MCF 10A (cell line): ENCODE measurements around the gene METAP1. TPM values are rescaled to one million over a fixed set of nuclear protein-coding genes. Genes with fewer than 3 reads are reported as not detected.

Experiments used
- BruUV-seq: library from RNA; stranded (reverse); fragments of 400-500 nt; replicated peaks from 2 replicates; lab custom pipeline; 2021; lab: Mats Ljungman, UMichigan
- CTCF ChIA-PET: fragments of 300-600 bp; sonication (Branson Sonifier 250); formaldehyde crosslinking; extraction: SDS; loops from one replicate; lab custom pipeline; 2021; ENCODE audit warnings: antibody characterized with exemption, inconsistent platforms; lab: Yijun Ruan, JAX
- POLR2A ChIA-PET: fragments of 300-600, 350-650 bp; sonication (Branson Sonifier 250); formaldehyde crosslinking; extraction: SDS; loops from one replicate; lab custom pipeline; 2020; ENCODE audit warnings: antibody characterized with exemption, inconsistent platforms; lab: Yijun Ruan, JAX
- DNase-seq: peaks from one replicate; pipeline ENCODE4 v3.0.0-alpha.2; 2018; ENCODE audit not compliant: unreplicated experiment
- H3K27ac Mint-ChIP-seq: one replicate; pipeline ENCODE4 v1.8.0; 2022; ENCODE audit warnings: mild to moderate bottlenecking, low read depth, mixed read lengths; ENCODE audit not compliant: unreplicated experiment
- H3K27me3 Mint-ChIP-seq: one replicate; pipeline ENCODE4 v1.8.0; 2022; ENCODE audit warnings: mixed read lengths; ENCODE audit not compliant: insufficient read depth, unreplicated experiment
- H3K36me3 Mint-ChIP-seq: one replicate; pipeline ENCODE4 v1.8.0; 2022; ENCODE audit warnings: mild to moderate bottlenecking, moderate library complexity, mixed read lengths; ENCODE audit not compliant: insufficient read depth, unreplicated experiment
- H3K4me1 Mint-ChIP-seq: one replicate; pipeline ENCODE4 v1.8.0; 2022; ENCODE audit warnings: mixed read lengths; ENCODE audit not compliant: insufficient read depth, unreplicated experiment
- H3K4me3 Mint-ChIP-seq: one replicate; pipeline ENCODE4 v1.8.0; 2022; ENCODE audit warnings: mild to moderate bottlenecking, moderate library complexity, mixed read lengths; ENCODE audit not compliant: unreplicated experiment
- H3K9me3 Mint-ChIP-seq: one replicate; pipeline ENCODE4 v1.8.0; 2022; ENCODE audit warnings: mixed read lengths; ENCODE audit not compliant: unreplicated experiment
- CTCF ChIP-seq: fragments of 200-600 bp; IDR thresholded peaks from one replicate; pipeline ENCODE4 v1.8.0; 2022; ENCODE audit warnings: antibody characterized with exemption, mild to moderate bottlenecking; ENCODE audit not compliant: unreplicated experiment
- intact Hi-C: fragments of 100-400 bp; cut with micrococcal nuclease; formaldehyde crosslinking; loops from 2 replicates; pipeline ENCODE4 v1.14.1; 2022
- total RNA-seq: library from RNA; stranded (reverse); gene quantifications from 2 replicates; pipeline ENCODE4 v1.2.3, GENCODE V29; 2022

The METAP1 gene
- total RNA-seq, 1 experiment from 2014 or later = 61.4 TPM

GRCh38 chr4:99067617-99068016, 72.1 kb downstream of the METAP1 start:
- Mint-ChIP-seq H3K4me1 (no peaks in the 10 kb centered on the region), H3K4me3 (no peak overlapping the region), H3K27ac (no peak overlapping the region), H3K9me3 (no peaks in the 10 kb centered on the region), H3K27me3 (no peaks in the 10 kb centered on the region), H3K36me3 (peaks cover 71% of the 10 kb centered on the region)
- no TSS peak for BruUV-seq
- ChIA-PET POLR2A (interaction anchor here (0.9 to 1.5 kb wide), 5 partner anchors 9 to 87 kb away, joined by 3 to 7 read pairs (median 3); partner anchors contain the start of gene METAP1), CTCF (interaction anchor here (0.7 to 3.3 kb wide), 4 partner anchors 12 to 72 kb away, joined by 3 to 17 read pairs (median 4); partner anchors contain the start of gene METAP1)
- no peak for DNase-seq
- intact Hi-C loops = no loop called here
- no peak for TF ChIP-seq CTCF

GRCh38 chr4:99071159-99071558, 75.6 kb downstream of the METAP1 start:
- no peak overlapping the region for H3K4me3 Mint-ChIP-seq
- intact Hi-C loops = no loop called here
- POLR2A ChIA-PET = interaction anchor here (0.6 to 3.1 kb wide), 4 partner anchors 8 to 434 kb away, joined by 3 to 11 read pairs (median 6); partner anchors contain the start of gene METAP1

GRCh38 chr4:99074816-99075215, 79.3 kb downstream of the METAP1 start:
- no peak for TF ChIP-seq CTCF
- no peak overlapping the region for H3K27ac Mint-ChIP-seq
- no peaks in the 10 kb centered on the region for H3K27me3 Mint-ChIP-seq
- H3K4me3 Mint-ChIP-seq = no peak overlapping the region
- H3K4me1 Mint-ChIP-seq = no peaks in the 10 kb centered on the region
- no peaks in the 10 kb centered on the region for H3K9me3 Mint-ChIP-seq
- intact Hi-C loops = no loop called here
- no peak for DNase-seq
- ChIA-PET POLR2A (interaction anchor here (0.6 to 2.1 kb wide), 2 partner anchors 13 to 337 kb away, joined by 3 to 8 read pairs; partner anchors contain the start of gene ADH5), CTCF (interaction anchor here (0.5 to 1.1 kb wide), 5 partner anchors 13 to 389 kb away, joined by 3 to 4 read pairs (median 3); no protein-coding TSS in a partner anchor)
- no TSS peak for BruUV-seq
- H3K36me3 Mint-ChIP-seq = peaks cover 97% of the 10 kb centered on the region

More at GRCh38 chr4:99071159-99071558, 75.6 kb downstream of the METAP1 start:
- no peak for TF ChIP-seq CTCF
- Mint-ChIP-seq H3K36me3 (peaks cover 92% of the 10 kb centered on the region), H3K27me3 (no peaks in the 10 kb centered on the region), H3K27ac (no peak overlapping the region), H3K9me3 (no peaks in the 10 kb centered on the region), H3K4me1 (no peaks in the 10 kb centered on the region)
- no TSS peak for BruUV-seq
- CTCF ChIA-PET = no interaction called here
- DNase-seq = no peak

DNA sequence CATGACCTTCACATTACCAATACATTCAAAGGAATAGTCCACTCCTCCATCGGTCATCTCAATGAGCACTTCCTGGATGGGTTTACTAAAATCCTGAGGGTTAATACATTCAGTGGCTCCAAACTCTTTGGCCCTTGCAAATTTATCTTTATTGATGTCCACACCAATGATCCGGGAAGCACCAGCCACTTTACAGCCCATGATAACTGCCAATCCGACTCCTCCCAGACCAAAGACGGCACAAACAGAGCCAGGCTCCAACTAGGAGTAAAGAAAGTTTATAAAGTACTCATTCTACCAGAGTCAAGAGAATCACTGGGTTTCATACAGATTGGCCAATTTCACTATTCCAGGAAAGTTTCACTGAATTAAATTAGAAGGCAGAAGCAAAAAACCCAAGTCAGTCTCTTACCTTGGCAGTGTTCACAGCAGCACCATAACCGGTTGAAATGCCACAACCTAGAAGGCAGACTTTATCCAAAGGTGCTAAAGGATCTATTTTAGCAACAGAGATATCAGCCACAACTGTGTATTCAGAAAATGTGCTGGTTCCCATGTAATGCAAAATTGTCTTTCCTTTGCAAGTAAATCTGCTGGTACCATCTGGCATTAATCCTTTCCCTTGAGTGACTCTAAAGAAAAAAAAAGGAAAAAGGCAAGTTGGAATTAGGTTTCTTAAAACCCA, 80.9 kb downstream of the METAP1 start:
- BruUV-seq = no TSS peak
- TF ChIP-seq CTCF = no peak
- POLR2A ChIA-PET = interaction anchor here (0.7 kb wide), 1 partner anchor 148 kb away, joined by 3 read pairs; no protein-coding TSS in a partner anchor
- Mint-ChIP-seq H3K4me3 (no peak overlapping the region), H3K27ac (no peak overlapping the region), H3K27me3 (no peaks in the 10 kb centered on the region), H3K4me1 (no peaks in the 10 kb centered on the region), H3K36me3 (peaks cover 98% of the 10 kb centered on the region), H3K9me3 (no peaks in the 10 kb centered on the region)
- intact Hi-C loops = no loop called here
- CTCF ChIA-PET = no interaction called here
- DNase-seq = no peak
